ENCODE data around the gene MUC5AC. TPM values are rescaled to one million over a fixed set of nuclear protein-coding genes. Genes with fewer than 3 reads are reported as not detected.

The MUC5AC gene
- total RNA-seq, 2 experiments from 2014 or later, result not detected

DNA sequence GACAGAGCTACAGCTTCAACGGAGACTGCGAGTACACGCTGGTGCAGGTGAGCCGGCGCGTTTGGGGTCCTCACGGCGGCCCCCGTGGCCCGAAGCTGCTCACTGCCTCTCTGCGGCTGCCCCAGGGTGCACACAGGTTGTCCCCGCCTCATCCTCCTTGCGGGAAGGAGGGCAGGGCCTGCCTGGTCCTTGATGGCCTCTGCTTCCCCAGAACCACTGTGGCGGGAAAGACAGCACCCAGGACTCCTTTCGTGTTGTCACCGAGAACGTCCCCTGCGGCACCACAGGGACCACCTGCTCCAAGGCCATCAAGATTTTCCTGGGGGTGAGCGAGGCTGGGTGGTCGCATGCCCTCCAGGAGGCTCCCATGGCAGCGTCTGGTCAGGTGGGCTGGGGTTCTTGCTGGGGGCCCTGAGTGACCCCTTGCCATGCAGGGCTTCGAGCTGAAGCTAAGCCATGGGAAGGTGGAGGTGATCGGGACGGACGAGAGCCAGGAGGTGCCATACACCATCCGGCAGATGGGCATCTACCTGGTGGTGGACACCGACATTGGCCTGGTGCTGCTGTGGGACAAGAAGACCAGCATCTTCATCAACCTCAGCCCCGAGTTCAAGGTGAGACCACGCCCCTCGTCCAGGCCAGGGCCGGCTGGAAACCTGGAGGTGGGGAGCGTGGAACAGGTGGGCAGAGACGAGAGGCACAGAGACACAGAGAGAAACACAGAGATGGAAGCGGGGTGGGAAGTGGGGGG, 19.4 kb downstream of the MUC5AC start:
- no peaks in the 10 kb centered on the region for H3K9me3 Mint-ChIP-seq
- H3K36me3 Mint-ChIP-seq (ENCODE audit: low read depth), result no peaks in the 10 kb centered on the region
- no peak overlapping the region for H3K4me3 Mint-ChIP-seq
- no peak for TF ChIP-seq CTCF (IDR thresholded peaks at IDR 0.05)
- no peak overlapping the region for H3K27ac Mint-ChIP-seq
- CTCF ChIA-PET, result no interaction called here
- DNase-seq (no peak), ATAC-seq (no peak)
- H3K4me1 Mint-ChIP-seq (ENCODE audit: low read depth), result no peaks in the 10 kb centered on the region
- POLR2A ChIA-PET, result interaction anchor here (0.5 kb wide), 1 partner anchor 53 kb away, joined by 3 read pairs; no protein-coding TSS in a partner anchor
- H3K27me3 Mint-ChIP-seq, result no peaks in the 10 kb centered on the region
- intact Hi-C loops (cut with micrococcal nuclease), result no loop called here

GRCh38 chr11:1177771-1178090, 20.0 kb downstream of the MUC5AC start:
- H3K27ac Mint-ChIP-seq, result no peak overlapping the region
- POLR2A ChIA-PET, result no interaction called here

DNA sequence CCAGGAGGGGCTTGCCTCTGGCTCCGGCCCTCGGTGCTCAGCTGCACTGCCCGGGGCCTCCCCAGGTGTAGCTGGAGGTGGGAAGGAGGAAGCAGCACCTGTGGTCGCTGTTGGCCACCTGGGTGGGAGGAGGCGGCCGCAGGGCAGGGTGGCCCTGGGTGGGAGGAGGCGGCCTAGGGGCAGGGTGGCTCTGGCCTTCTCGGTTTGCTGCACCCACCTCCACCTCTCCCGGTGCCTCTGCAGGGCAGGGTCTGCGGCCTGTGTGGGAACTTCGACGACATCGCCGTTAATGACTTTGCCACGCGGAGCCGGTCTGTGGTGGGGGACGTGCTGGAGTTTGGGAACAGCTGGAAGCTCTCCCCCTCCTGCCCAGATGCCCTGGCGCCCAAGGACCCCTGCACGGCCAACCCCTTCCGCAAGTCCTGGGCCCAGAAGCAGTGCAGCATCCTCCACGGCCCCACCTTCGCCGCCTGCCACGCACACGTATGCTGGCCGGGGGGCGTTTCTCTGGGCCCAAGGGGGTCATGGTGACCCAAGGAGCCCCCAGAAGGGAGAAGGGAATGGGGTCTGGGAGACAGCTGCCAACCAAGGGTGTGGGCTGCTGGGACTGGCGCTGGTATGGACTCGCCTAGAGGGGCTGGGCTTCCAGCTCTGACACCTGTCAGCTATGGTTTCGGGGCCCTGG, 20.6 kb downstream of the MUC5AC start:
- CTCF ChIA-PET, result no interaction called here
- Mint-ChIP-seq H3K27me3 (no peaks in the 10 kb centered on the region), H3K9me3 (no peaks in the 10 kb centered on the region), H3K4me3 (no peak overlapping the region), H3K4me1 (ENCODE audit: low read depth) (no peaks in the 10 kb centered on the region), H3K36me3 (ENCODE audit: low read depth) (no peaks in the 10 kb centered on the region), H3K27ac (no peak overlapping the region)
- no peak for TF ChIP-seq CTCF (IDR thresholded peaks at IDR 0.05)
- POLR2A ChIA-PET, result no interaction called here
- intact Hi-C loops (cut with micrococcal nuclease), result no loop called here
- no peak for DNase-seq
- ATAC-seq, result no peak

More at GRCh38 chr11:1177771-1178090, 20.0 kb downstream of the MUC5AC start:
- no peaks in the 10 kb centered on the region for H3K9me3 Mint-ChIP-seq
- ATAC-seq (no peak), DNase-seq (no peak)
- H3K27me3 Mint-ChIP-seq, result no peaks in the 10 kb centered on the region
- H3K36me3 Mint-ChIP-seq (ENCODE audit: low read depth), result no peaks in the 10 kb centered on the region
- no peaks in the 10 kb centered on the region for H3K4me1 Mint-ChIP-seq (ENCODE audit: low read depth)
- CTCF ChIA-PET, result no interaction called here
- H3K4me3 Mint-ChIP-seq, result no peak overlapping the region
- no peak for TF ChIP-seq CTCF (IDR thresholded peaks at IDR 0.05)
- intact Hi-C loops (cut with micrococcal nuclease), result no loop called here

DNA sequence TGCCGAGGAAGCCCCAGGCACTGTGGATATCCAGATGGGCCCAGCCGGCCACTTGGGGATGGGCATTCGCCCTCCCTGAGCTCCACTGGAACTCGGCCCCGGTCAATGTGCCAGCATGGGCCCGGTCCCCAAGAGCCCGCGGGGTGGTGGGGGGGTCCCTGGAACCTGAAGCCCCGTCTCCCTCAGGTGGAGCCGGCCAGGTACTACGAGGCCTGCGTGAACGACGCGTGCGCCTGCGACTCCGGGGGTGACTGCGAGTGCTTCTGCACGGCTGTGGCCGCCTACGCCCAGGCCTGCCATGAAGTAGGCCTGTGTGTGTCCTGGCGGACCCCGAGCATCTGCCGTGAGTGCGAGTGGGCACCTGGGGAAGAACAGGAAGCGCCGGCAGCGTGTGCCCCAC, 21.2 kb downstream of the MUC5AC start:
- no peak for ATAC-seq
- TF ChIP-seq CTCF (IDR thresholded peaks at IDR 0.05), result no peak
- no peaks in the 10 kb centered on the region for H3K9me3 Mint-ChIP-seq
- no peak overlapping the region for H3K27ac Mint-ChIP-seq
- POLR2A ChIA-PET, result no interaction called here
- CTCF ChIA-PET, result no interaction called here
- H3K4me1 Mint-ChIP-seq (ENCODE audit: low read depth), result no peaks in the 10 kb centered on the region
- no peak for DNase-seq
- no peaks in the 10 kb centered on the region for H3K36me3 Mint-ChIP-seq (ENCODE audit: low read depth)
- no peak overlapping the region for H3K4me3 Mint-ChIP-seq
- H3K27me3 Mint-ChIP-seq, result no peaks in the 10 kb centered on the region
- intact Hi-C loops (cut with micrococcal nuclease), result no loop called here

DNA sequence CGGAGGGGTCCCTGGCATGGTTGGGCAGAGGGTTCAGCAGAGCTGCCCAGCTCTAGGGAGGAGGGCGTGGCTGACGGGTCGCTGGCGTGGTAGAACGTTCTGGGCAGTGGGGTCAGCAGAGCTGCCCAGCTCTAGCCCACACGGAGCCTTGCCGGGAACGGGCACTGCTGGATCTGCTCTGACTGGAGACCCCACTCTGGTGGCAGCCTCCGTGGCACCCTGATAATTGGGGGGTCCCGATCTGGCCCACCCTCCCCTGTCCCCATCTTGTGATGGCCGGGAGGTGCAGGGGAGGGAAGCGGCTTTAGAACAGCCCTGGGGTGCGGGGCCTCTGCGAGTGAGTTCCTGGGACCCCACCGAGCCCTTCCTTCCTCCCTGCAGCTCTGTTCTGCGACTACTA, 21.9 kb downstream of the MUC5AC start:
- ChIA-PET POLR2A (no interaction called here), CTCF (no interaction called here)
- intact Hi-C loops (cut with micrococcal nuclease), result no loop called here
- no peak overlapping the region for H3K4me3 Mint-ChIP-seq
- H3K4me1 Mint-ChIP-seq (ENCODE audit: low read depth), result no peaks in the 10 kb centered on the region
- H3K9me3 Mint-ChIP-seq, result no peaks in the 10 kb centered on the region
- no peaks in the 10 kb centered on the region for H3K27me3 Mint-ChIP-seq
- ATAC-seq (no peak), DNase-seq (no peak)
- H3K27ac Mint-ChIP-seq, result no peak overlapping the region
- no peak for TF ChIP-seq CTCF (IDR thresholded peaks at IDR 0.05)
- no peaks in the 10 kb centered on the region for H3K36me3 Mint-ChIP-seq (ENCODE audit: low read depth)

Data from activated CD8-positive, alpha-beta T cell treated with anti-CD3 and anti-CD28 coated beads for 36 hours (primary cell).